ENCODE measurements around the gene RNF167. TPM values are rescaled to one million over a fixed set of nuclear protein-coding genes. Genes with fewer than 3 reads are reported as not detected.

RNF167 gene
- total and polyA plus RNA-seq, 2 of the 8 experiments (the other 6 are each of a cell fraction or from before 2014, with no cell fraction given): 140 to 281 TPM

- Histone ChIP-seq H3K4me3 (ENCODE audit: extremely low read depth in 1 of 4, insufficient read depth in 2 of 4, low read depth in 3 of 4, low read length in 4 of 4) (no peak overlapping the region), H3K56ac (replicated peaks; ENCODE audit: insufficient read length, low read depth, low read length) (no peak overlapping the region), H2BK5ac (ENCODE audit: low read depth, low read length) (0 out of 2 replicates have a peak overlapping the region, but pooled peaks have one; percentile 56), H3K27ac (ENCODE audit: low read depth, low read length) (no peak overlapping the region), H2AFZ (ENCODE audit: low read length) (no peak overlapping the region), H3K9ac (replicated peaks in 1 of 4; ENCODE audit: extremely low read depth in 1 of 4, low read depth in 3 of 4, low read length in 3 of 4) (no peak overlapping the region; a peak in 1 of 7 replicates), H3K36me3 (ENCODE audit: control insufficient read depth in 2 of 4, insufficient read depth in 4 of 4, low read length in 3 of 4) (no peaks in the 10 kb centered on the region; a peak in 1 of 8 replicates), H4K20me1 (replicated peaks in 1 of 2; ENCODE audit: control insufficient read depth in 1 of 2, insufficient read depth in 2 of 2, low read length in 2 of 2) (peaks cover 0 to 2% of the 10 kb centered on the region in 2 experiments), H3K18ac (ENCODE audit: extremely low read depth, low read length) (0 out of 2 replicates have a peak overlapping the region, but pooled peaks have one; percentile 36), H3K27me3 (replicated peaks in 1 of 4; ENCODE audit: control insufficient read depth in 3 of 4, extremely low read depth in 1 of 4, insufficient read depth in 3 of 4, low read length in 3 of 4) (peaks cover 0 to 20% (median 18%) of the 10 kb centered on the region in 4 experiments; a peak in 6 of 7 replicates), H3K4ac (replicated peaks; ENCODE audit: insufficient read length, low read depth, low read length) (no peak overlapping the region), H4K91ac (replicated peaks; ENCODE audit: insufficient read length, low read length) (no peak overlapping the region), H3K14ac (ENCODE audit: insufficient read length) (no peak overlapping the region), H3K4me1 (replicated peaks in 1 of 4; ENCODE audit: control insufficient read depth in 3 of 4, insufficient read depth in 4 of 4, low read length in 3 of 4) (peaks cover 0 to 4% (median 3%) of the 10 kb centered on the region in 4 experiments; a peak in 3 of 7 replicates), H3K79me2 (ENCODE audit: control insufficient read depth in 1 of 2, insufficient read depth in 2 of 2, low read length in 2 of 2) (no peaks in the 10 kb centered on the region), H2BK20ac (ENCODE audit: low read length) (no peak overlapping the region), H3K23me2 (ENCODE audit: low read depth, low read length) (peaks cover 2% of the 10 kb centered on the region; the same call in 1 of the 2 replicates), H2AK5ac (ENCODE audit: low read depth, low read length) (no peak overlapping the region), H2BK15ac (ENCODE audit: low read length) (0 out of 2 replicates have a peak overlapping the region, but pooled peaks have one; percentile 37), H2BK12ac (ENCODE audit: low read depth, low read length) (no peak overlapping the region), H3K9me3 (ENCODE audit: insufficient read depth in 2 of 2, low read depth in 1 of 2, low read length in 1 of 2) (no peaks in the 10 kb centered on the region), H3K4me2 (ENCODE audit: insufficient read depth in 1 of 2, low read depth in 2 of 2, low read length in 2 of 2) (no peak overlapping the region; a peak in 1 of 4 replicates), H4K5ac (ENCODE audit: insufficient read length, low read depth, low read length) (no peak overlapping the region), H2BK120ac (replicated peaks; ENCODE audit: low read depth, low read length) (no peak overlapping the region), H4K8ac (ENCODE audit: extremely low read depth, insufficient read depth, low read length) (no peak overlapping the region), H3K23ac (ENCODE audit: insufficient read length) (no peak overlapping the region), H3K79me1 (ENCODE audit: low read depth, low read length) (no peaks in the 10 kb centered on the region)
- FAIRE-seq: peak; percentile 92
- DNase-seq (ENCODE audit: low read depth in 1 of 2, low spot score in 2 of 2): peak in 1 of 2 experiments; percentile 73
- WGBS, 2 experiments (ENCODE audit: extremely low coverage in 1 of 2, insufficient coverage in 1 of 2, insufficient read length in 1 of 2, insufficient replicate concordance in 2 of 2, low coverage in 1 of 2, low lambda C conversion rate in 2 of 2, missing lambda C conversion rate in 1 of 2): 63% methylated on average over 5 of the region's 6 CpGs; no CpG with 5 or more reads in 1 of the 2 experiments
- ChIA-PET POLR2A (ENCODE audit: partially characterized antibody) (interaction anchor here (0.6 to 6.1 kb wide), 11 partner anchors 8 to 98 kb away, joined by 3 to 62 read pairs (median 6); partner anchors contain the start of genes INCA1, KIF1C, PFN1 and RNF167), CTCF (ENCODE audit: partially characterized antibody) (interaction anchor here (0.6 to 4.7 kb wide), 27 partner anchors 9 to 670 kb away, joined by 3 to 43 read pairs (median 5); partner anchors contain the start of genes C17orf107, CAMTA2, INCA1 and KIF1C)
- TF ChIP-seq RAD21 (IDR thresholded peaks at IDR 0.05 in 1 of 2, conservative IDR thresholded peaks at IDR 0.05 in 1 of 2; ENCODE audit: low read depth in 2 of 2, low read length in 2 of 2): peak; percentile 61 to 69
- no peak for TF ChIP-seq SUZ12 (IDR thresholded peaks at IDR 0.05; ENCODE audit: low read length)
- no peak for TF ChIP-seq CHD1 (IDR thresholded peaks at IDR 0.05; ENCODE audit: low read depth, low read length)
- no peak for TF ChIP-seq JUN (IDR thresholded peaks at IDR 0.05; ENCODE audit: low read depth, low read length)
- TF ChIP-seq SP4 (IDR thresholded peaks at IDR 0.05; ENCODE audit: low read length): no peak
- no peak for TF ChIP-seq MAX (IDR thresholded peaks at IDR 0.05)
- peak in 2 of 3 experiments; percentile 63 to 80; a peak in 3 of 4 replicates for TF ChIP-seq CTCF (IDR thresholded peaks at IDR 0.05; ENCODE audit: control extremely low read depth in 1 of 3, insufficient read depth in 1 of 3, low read depth in 1 of 3, low read length in 3 of 3)
- 0 out of 4 replicates have a peak, but pooled peaks of 1 of the 2 experiments have one; percentile 18 for TF ChIP-seq SIN3A (conservative IDR thresholded peaks at IDR 0.05 in 1 of 2, IDR thresholded peaks at IDR 0.05 in 1 of 2; ENCODE audit: low read depth in 1 of 2, low read length in 2 of 2)
Observed at GRCh38 chr17:4980644-4981216, 40.7 kb downstream of the RNF167 start.
